H1 (cell line): ENCODE results near the gene SLC6A3. TPM values are rescaled to one million over a fixed set of nuclear protein-coding genes. Genes with fewer than 3 reads are reported as not detected.

Source experiments
- MAFK ChIP-seq: IDR thresholded peaks from 2 replicates; pipeline ENCODE4 v1.6.1; 2012; ENCODE audit warnings: low read depth, mild to moderate bottlenecking, improper control_type of control experiment, low read length
- POU5F1 ChIP-seq: IDR thresholded peaks from 2 replicates; pipeline ENCODE4 v1.6.1; 2011; ENCODE audit warnings: low read depth, mild to moderate bottlenecking, low read length, moderate library complexity
- SIN3A ChIP-seq, 2 experiments: IDR thresholded peaks in 1 of 2; conservative IDR thresholded peaks in 1 of 2; 2 replicates each; pipeline ENCODE4 v1.6.1; 2011 to 2012; ENCODE audit warnings: low read length in 2 of 2, improper control_type of control experiment in 1 of 2, low read depth in 1 of 2, mild to moderate bottlenecking in 1 of 2
- TCF12 ChIP-seq: IDR thresholded peaks from 2 replicates; pipeline ENCODE4 v1.6.1; 2011; ENCODE audit warnings: low read depth, mild to moderate bottlenecking, low read length
- polyA plus RNA-seq, 7 experiments: library from polyadenylated mRNA; depleted of rRNA in 3 of 7; stranded (reverse) in 5 of 7; unstranded in 2 of 7; fragments of >200 nt in 5 of 7; fragments of 200-250 nt in 2 of 7; gene quantifications; 1 replicate in 5 of 7; 2 replicates in 1 of 7; 4 replicates in 1 of 7; pipeline versions ENCODE4 v1.2.1 to v1.2.3, GENCODE V29; 2011 to 2013; ENCODE audit warnings: missing spikeins in 2 of 7, mixed read lengths in 2 of 7
- total RNA-seq: library from RNA; stranded (reverse); fragmentation: NEBNext Ultra II Directional; extraction: Animal tissue kit (Norgen Biotek cat#: 25700); gene quantifications from 2 replicates; pipeline ENCODE4 v1.2.1, GENCODE V29; 2021

Gene SLC6A3
- total and polyA plus RNA-seq, 2 of the 8 experiments (the other 6 are each of a cell fraction or from before 2014, with no cell fraction given) = 0.48 to 0.91 TPM

DNA sequence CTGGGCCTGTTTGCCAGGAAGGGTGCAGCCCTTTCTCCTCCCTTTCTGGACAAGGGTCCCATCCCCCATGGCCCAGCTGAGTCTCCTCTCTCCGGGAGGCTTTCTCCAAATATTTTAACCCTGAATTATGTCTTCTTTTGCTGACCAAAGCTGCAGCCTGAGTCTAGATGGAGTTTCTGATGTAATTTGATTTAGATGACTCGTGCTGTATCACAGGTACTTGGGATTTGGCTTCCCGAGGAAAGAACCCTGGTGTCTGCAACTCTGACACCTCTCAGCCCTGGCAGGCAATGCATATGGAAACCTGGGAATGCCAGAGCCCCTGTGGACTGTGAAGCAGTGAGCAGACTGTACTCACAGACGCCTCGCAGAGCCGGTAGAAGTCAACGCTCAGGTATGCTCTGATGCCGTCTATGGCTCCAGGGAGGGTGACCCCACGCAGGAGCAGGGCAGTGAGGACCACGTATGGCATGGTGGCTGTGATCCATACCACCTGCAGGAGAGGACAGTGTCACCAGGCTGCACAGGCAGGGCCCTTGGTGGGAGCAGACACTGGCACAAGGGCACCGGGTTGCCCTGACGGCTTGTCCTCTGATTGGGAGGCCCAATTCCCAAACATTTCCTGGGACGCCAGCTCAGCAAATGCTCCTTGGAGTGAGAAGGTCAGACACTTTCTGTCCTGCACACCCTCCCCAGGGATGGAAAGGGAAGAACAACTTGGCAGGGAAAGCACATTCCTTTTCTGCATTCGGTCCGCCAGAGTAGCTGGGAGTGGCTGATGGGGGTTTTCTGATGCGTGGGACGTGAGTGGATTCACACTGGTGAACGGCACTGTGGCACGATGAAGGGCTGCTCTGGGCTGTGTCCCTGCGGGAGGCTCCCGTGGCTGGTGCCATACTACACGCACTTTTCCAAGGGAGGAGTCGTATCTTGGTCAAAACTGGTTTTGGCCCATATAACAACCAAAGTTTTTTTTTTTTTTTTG, 24.7 kb downstream of the SLC6A3 start (continued):
- no peak for TF ChIP-seq TCF12
- no peak for TF ChIP-seq MAFK
- TF ChIP-seq POU5F1 = no peak
- no peak for TF ChIP-seq SIN3A (conservative IDR thresholded peaks at IDR 0.05 in 1 of 2, IDR thresholded peaks at IDR 0.05 in 1 of 2; ENCODE audit: low read depth in 1 of 2, low read length in 2 of 2)
